Progenitor cell of endocrine pancreas (in vitro differentiated cells): ENCODE measurements around the gene LTBP2. TPM values are rescaled to one million over a fixed set of nuclear protein-coding genes. Genes with fewer than 3 reads are reported as not detected.
A peak's percentile ranks its signal among the peaks of the same experiment; 100 is the strongest.

Experiments used
- DNase-seq: peaks from one replicate; pipeline ENCODE4 v3.0.0; 2021; ENCODE audit warnings: low spot score; ENCODE audit not compliant: unreplicated experiment
- H3K27ac Mint-ChIP-seq: 2 replicates; pipeline ENCODE4 v1.8.0; 2021; ENCODE audit warnings: mild to moderate bottlenecking, moderate library complexity, mixed read lengths
- H3K27me3 Mint-ChIP-seq: 2 replicates; pipeline ENCODE4 v1.8.0; 2021; ENCODE audit warnings: mixed read lengths
- H3K36me3 Mint-ChIP-seq: 2 replicates; pipeline ENCODE4 v1.8.0; 2022; ENCODE audit warnings: mixed read lengths; ENCODE audit not compliant: insufficient read depth
- H3K4me1 Mint-ChIP-seq: 2 replicates; pipeline ENCODE4 v1.8.0; 2021; ENCODE audit warnings: low read depth, mixed read lengths
- H3K4me3 Mint-ChIP-seq: 2 replicates; pipeline ENCODE4 v1.8.0; 2021; ENCODE audit warnings: low read depth, mild to moderate bottlenecking, moderate library complexity, mixed read lengths
- H3K9me3 Mint-ChIP-seq: 2 replicates; pipeline ENCODE4 v1.8.0; 2021; ENCODE audit warnings: low read depth, mixed read lengths
- CTCF ChIP-seq: fragments of 200-600 bp; sonication (generic); IDR thresholded peaks from one replicate; pipeline ENCODE4 v1.5.0; 2021; ENCODE audit warnings: antibody characterized with exemption, mild to moderate bottlenecking; ENCODE audit not compliant: unreplicated experiment
- total RNA-seq: library from RNA; stranded (reverse); gene quantifications from 2 replicates; pipeline ENCODE4 v1.2.1, GENCODE V29; 2021

The LTBP2 gene
- total RNA-seq, 1 donor from 2014 or later: 0.79 TPM

DNA sequence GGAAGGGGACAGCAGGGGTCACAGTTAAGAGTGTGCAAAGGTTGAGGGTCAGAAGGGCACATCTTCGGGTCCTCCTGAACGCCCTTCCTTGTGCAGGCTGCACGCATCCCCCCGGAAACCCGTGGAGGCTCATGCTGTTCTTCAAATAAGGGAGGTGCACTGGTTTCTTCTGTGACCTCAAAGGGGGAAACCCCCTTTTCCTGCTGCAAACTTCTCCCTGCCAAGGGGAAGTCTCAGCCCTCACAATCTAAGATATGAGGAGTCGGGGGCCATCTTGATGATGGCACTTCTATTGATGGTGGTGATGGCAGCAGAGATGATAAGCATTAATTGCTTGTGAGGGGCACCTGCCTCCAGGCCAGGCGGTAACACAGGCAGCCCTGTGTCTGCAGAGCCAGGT is 78.5 kb downstream of the LTBP2 start:
- TF ChIP-seq CTCF: no peak
- H3K4me1 Mint-ChIP-seq: no peaks in the 10 kb centered on the region
- peaks cover 3% of the 10 kb centered on the region for H3K27me3 Mint-ChIP-seq
- DNase-seq: no peak
- H3K36me3 Mint-ChIP-seq: no peaks in the 10 kb centered on the region
- no peaks in the 10 kb centered on the region for H3K9me3 Mint-ChIP-seq
- H3K4me3 Mint-ChIP-seq: no peak overlapping the region
- H3K27ac Mint-ChIP-seq: peak overlapping the region; percentile 54

- no peak for DNase-seq
- TF ChIP-seq CTCF: no peak
- Mint-ChIP-seq H3K4me3 (no peak overlapping the region), H3K27ac (no peak overlapping the region), H3K36me3 (no peaks in the 10 kb centered on the region), H3K4me1 (no peaks in the 10 kb centered on the region), H3K27me3 (peaks cover 3% of the 10 kb centered on the region), H3K9me3 (no peaks in the 10 kb centered on the region)
These were observed 79.8 kb downstream of the LTBP2 start for GRCh38 chr14:74532246-74532645.

GRCh38 chr14:74531467-74531866 is 80.6 kb downstream of the LTBP2 start:
- H3K9me3 Mint-ChIP-seq: no peaks in the 10 kb centered on the region
- H3K27ac Mint-ChIP-seq: no peak overlapping the region
- H3K36me3 Mint-ChIP-seq: no peaks in the 10 kb centered on the region
- peaks cover 3% of the 10 kb centered on the region for H3K27me3 Mint-ChIP-seq
- H3K4me3 Mint-ChIP-seq: no peak overlapping the region
- H3K4me1 Mint-ChIP-seq: no peaks in the 10 kb centered on the region
- no peak for TF ChIP-seq CTCF
- no peak for DNase-seq

DNA sequence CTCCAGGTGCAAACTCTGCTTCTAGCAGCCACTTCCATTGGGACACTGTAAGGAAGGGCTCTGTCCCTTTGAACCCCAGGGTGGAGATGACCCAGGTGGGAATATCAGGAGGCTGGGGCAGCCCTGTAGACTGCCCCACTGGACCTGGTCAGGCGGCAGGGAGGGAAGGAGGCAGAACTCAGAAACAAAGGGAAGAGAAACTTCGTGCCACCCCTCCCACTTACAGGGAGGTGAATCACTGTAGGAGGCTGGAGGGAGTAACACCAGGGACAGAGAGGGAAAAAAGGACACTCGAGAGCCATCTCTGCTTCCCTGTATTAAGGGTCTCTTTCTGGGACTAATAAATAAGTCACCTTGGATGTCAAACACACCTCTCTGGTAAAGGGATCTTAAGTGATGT is 81.0 kb downstream of the LTBP2 start:
- H3K36me3 Mint-ChIP-seq: no peaks in the 10 kb centered on the region
- TF ChIP-seq CTCF: no peak
- H3K4me1 Mint-ChIP-seq: no peaks in the 10 kb centered on the region
- no peak for DNase-seq
- H3K27me3 Mint-ChIP-seq: peaks cover under 1% of the 10 kb centered on the region
- H3K9me3 Mint-ChIP-seq: no peaks in the 10 kb centered on the region
- H3K4me3 Mint-ChIP-seq: no peak overlapping the region
- H3K27ac Mint-ChIP-seq: no peak overlapping the region

DNA sequence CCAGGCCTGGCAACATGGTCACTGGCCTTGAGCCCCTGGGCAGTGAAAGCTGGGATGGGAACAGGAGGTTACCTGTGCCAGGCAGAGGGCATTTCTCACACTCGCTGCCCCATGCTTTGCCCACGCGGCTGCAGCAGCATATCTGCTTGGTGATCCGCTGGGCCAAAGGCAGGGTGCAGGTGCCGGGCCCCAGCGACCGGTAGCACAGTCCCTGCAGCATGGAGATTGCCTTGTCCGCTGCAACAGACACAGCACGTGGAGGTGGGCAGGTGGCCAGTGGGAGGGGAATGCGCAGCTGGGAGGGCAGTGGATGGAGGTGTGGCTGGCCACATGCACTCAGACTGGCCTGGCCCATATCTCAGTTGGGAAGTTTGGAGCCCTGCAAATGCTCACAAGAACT is 83.2 kb downstream of the LTBP2 start:
- Mint-ChIP-seq H3K36me3 (no peaks in the 10 kb centered on the region), H3K4me3 (no peak overlapping the region), H3K27me3 (peaks cover 6% of the 10 kb centered on the region), H3K4me1 (no peaks in the 10 kb centered on the region), H3K9me3 (no peaks in the 10 kb centered on the region), H3K27ac (no peak overlapping the region)
- TF ChIP-seq CTCF: no peak
- no peak for DNase-seq
